Choroid plexus epithelial cell (primary cell): ENCODE data around the gene ASIC4.

Experiments
- DNase-seq: peaks from one replicate; pipeline ENCODE4 v3.0.0-alpha.2; 2010; ENCODE audit warnings: low read depth
- H3K4me3 ChIP-seq: 2 replicates; pipeline ENCODE4 v1.5.1; 2011; ENCODE audit warnings: low read depth, mild to moderate bottlenecking, control low read depth, low read length, moderate library complexity
- CTCF ChIP-seq: conservative IDR thresholded peaks from 2 replicates; pipeline ENCODE4 v1.5.1; 2011; ENCODE audit warnings: low read depth, mild to moderate bottlenecking, control low read depth, inconsistent platforms, low read length, moderate library complexity

Gene ASIC4

DNA sequence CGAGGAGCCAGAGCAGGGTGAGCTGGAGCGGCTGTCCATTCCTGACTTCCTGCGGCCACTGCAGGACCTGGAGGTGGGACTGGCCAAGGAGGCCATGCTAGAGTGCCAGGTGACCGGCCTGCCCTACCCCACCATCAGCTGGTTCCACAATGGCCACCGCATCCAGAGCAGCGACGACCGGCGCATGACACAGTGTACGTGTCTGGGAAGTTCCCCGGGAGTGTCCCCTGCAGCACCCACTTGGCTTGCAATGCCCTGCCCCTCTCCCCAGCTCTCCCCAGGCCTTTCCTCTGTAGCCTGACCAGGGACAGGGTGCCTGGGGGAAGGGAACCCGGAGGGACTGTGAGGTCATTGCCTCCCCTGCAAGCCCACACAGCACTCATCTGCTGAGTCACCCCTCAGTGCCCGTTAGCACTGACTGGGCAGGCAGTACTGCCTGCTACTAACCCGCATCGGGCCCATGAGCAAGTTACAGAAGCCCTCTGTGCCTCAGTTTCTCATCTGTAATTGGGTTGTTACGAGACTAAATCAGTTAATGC, 45.0 kb upstream of the ASIC4 start:
- H3K4me3 ChIP-seq, result no peak overlapping the region
- DNase-seq, result peak; percentile 36
- no peak for TF ChIP-seq CTCF

DNA sequence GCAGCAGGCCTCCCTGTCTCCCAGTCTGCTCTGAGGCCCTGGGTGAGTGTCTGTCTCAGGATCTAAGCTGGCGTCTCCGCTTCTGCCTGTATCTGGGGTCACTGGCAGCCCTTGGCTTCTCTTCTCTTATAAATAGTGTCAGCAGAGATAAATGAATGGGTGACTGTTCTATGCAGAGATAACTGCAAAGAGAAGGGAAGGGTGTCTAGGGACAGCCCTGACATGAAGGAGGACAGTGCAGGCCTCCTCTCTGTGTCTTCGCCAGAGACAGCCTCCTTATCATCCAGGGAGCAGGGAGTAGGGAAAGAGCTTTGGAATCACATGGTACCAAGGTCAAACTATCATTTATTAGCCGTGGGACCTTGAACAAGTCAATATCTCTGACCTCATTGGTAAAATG, 43.9 kb upstream of the ASIC4 start:
- no peak for DNase-seq
- no peak overlapping the region for H3K4me3 ChIP-seq
- no peak for TF ChIP-seq CTCF

GRCh38 chr2:219471476-219472371, 42.6 kb upstream of the ASIC4 start:
- TF ChIP-seq CTCF, result no peak
- no peak for DNase-seq

DNA sequence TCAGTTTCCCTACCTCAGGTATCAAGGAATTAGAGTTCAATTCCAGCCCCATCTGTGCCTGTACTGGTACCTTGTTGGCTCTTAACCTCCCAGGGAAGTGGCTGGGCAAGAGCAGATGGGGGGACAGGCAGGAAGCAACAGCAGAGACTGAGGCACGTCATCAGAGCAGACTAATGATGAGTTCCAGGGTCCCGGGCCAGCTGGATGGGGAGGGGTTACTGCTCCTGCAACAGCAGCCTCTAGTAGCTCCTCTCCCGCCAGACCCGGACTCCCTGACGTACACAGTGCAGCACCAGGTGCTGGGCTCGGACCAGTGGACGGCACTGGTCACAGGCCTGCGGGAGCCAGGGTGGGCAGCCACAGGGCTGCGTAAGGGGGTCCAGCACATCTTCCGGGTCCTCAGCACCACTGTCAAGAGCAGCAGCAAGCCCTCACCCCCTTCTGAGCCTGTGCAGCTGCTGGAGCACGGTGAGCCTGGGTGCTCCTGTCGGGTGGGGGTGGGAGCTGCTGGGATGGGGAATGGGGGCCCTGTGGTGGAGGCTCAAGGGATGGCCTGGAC, 41.6 kb upstream of the ASIC4 start:
- no peak for TF ChIP-seq CTCF
- H3K4me3 ChIP-seq, result no peak overlapping the region
- no peak for DNase-seq

More at GRCh38 chr2:219471476-219472371, 42.6 kb upstream of the ASIC4 start:
- no peak overlapping the region for H3K4me3 ChIP-seq

GRCh38 chr2:219473511-219473910, 40.8 kb upstream of the ASIC4 start:
- DNase-seq, result no peak
- no peak overlapping the region for H3K4me3 ChIP-seq
- no peak for TF ChIP-seq CTCF

DNA sequence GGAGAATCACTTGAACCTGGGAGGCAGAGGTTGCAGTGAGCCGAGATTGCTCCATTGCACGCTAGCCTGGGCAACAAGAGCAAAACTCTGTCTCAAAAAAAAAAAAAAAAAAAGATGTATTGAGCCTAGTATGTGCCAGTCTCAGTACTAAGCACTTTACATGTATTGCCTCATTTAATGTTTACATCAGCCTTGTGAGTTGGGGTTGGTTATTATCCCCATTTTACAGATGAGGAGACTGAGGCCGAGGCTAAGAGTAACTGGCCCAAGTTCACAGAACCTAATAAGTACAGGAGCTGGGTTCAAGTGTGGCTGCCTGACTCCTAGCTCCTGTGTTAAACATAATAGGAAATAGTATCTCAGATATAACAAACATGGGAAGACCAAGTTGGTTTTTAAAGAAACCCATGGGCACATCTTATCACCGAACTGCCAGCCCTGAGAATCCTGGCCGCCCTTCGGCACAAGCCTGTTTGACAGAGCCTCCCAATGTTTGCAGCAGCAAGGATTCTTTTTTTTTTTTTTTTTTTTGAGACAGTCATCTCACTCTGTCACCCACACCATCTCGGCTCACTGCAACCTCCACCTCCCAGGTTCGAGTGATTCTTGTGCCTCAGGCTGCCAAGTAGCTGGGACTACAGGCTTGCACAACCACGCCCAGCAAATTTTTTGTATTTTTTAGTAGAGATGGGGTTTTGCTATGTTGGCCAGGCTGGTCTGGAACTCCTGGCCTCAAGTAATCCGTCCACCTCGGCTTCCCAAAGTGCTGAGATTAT, 39.8 kb upstream of the ASIC4 start:
- no peak for DNase-seq
- TF ChIP-seq CTCF, result no peak
- H3K4me3 ChIP-seq, result no peak overlapping the region
